GM18499 (cell line): ENCODE measurements around the gene ATP6AP1.

Experiments
- ATAC-seq: cut with Tn5 transposase; IDR thresholded peaks from one replicate; pipeline ENCODE4 v1.9.1; 2021; ENCODE audit warnings: moderate number of reproducible peaks; ENCODE audit not compliant: insufficient read depth, unreplicated experiment

ATP6AP1 gene

GRCh38 chrX:154426916-154427770, 1.3 kb upstream of the ATP6AP1 start:
- ATAC-seq: no peak

- no peak for ATAC-seq
Measured at GRCh38 chrX:154429711-154430110, 1.2 kb downstream of the ATP6AP1 start.

DNA sequence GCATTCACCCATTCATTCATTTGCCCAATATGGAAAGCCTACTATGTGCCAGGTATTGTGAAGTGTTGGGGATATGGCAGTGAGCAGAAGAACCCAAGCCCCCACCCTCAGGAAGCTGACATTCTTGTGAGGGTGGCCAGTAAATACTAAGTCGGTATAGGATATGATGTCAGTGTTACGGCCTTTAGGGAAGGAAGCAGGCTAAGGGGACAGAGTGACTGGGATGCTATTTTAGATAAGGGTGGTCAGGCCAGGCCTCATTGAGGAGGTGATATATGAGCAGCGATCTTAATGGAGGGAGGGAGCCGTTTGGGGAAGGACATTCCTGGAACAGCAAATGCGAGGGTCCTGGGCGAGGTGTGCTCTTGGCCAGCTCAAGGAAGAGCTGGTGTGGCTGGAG, 2.0 kb downstream of the ATP6AP1 start:
- ATAC-seq: no peak

- ATAC-seq: no peak
Measured at GRCh38 chrX:154430916-154431315, 2.4 kb downstream of the ATP6AP1 start.

DNA sequence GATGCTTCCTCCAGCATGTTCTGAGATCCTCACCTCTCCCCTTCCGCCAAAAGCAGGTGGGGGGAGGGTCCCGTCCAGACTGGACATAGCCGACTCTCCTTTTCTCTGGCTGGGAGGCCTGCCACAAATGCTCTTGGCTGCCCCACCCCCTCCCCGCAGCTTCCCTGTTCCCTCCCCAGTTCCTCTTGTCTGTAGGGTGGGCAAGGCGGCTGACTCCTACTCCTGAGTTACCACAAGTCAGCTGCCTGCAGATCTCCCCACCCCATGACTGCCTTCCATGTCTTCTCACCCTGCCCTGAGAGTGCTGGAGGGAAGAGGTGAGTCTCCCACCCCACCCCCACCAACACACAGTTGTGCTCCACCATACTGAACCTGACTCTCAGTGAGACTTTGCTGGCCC, 2.9 kb downstream of the ATP6AP1 start:
- ATAC-seq: no peak

- no peak for ATAC-seq
Measured at GRCh38 chrX:154432210-154432609, 3.7 kb downstream of the ATP6AP1 start.

DNA sequence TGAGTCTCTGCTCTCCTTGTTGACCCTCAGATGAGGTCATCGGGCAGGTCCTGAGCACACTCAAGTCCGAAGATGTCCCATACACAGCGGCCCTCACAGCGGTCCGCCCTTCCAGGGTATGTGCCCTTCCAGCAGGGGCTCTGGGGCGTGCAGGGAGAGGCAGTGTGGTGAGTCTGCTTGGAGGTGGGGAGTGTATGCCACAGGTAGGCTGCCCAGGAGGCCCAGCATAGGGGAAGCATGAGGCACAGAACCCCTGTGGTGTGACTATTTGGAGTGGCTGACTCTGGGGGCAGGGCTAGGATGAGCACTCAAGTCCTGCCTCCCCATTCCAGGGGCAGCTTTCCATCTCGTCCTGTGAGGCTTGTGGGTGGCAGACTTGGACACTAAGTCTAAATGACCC, 5.1 kb downstream of the ATP6AP1 start:
- no peak for ATAC-seq

DNA sequence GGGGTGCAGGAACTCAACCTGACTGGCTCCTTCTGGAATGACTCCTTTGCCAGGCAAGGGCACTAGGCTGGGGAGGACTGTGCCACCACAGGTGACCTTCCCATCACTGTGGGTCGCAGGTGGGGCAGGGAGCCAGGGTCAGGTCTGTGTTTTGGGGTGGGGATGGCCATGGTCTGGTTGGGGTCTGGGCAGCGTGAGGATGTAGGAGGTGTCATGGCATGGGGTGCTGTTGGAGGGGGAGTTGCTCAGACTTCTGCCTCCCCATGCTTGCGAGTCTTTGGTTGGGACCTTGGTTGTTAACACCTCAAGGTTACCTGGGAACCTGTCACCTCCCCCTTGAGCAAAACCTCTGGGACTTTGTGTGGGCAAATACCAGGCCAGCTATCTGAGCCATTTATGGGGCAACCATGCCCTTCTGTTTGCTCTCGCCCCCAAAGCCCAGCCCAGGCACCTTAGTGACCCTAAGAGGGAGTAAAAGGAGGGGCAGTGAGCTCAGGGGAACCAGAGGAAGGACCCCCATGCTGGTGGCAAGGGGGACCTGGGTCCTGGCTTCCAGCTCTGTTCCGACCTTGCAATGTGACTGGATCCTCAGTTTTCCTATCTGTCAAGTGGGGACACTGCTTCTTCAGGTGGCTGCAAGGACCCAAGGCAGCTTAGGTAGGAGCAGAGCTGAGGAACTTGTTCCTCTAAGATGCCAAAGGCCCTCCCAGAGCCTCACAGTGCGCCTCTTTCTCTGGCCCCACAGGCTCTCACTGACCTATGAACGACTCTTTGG, 6.1 kb downstream of the ATP6AP1 start:
- no peak for ATAC-seq

- no peak for ATAC-seq
Measured at GRCh38 chrX:154435171-154435733, 6.8 kb downstream of the ATP6AP1 start.

DNA sequence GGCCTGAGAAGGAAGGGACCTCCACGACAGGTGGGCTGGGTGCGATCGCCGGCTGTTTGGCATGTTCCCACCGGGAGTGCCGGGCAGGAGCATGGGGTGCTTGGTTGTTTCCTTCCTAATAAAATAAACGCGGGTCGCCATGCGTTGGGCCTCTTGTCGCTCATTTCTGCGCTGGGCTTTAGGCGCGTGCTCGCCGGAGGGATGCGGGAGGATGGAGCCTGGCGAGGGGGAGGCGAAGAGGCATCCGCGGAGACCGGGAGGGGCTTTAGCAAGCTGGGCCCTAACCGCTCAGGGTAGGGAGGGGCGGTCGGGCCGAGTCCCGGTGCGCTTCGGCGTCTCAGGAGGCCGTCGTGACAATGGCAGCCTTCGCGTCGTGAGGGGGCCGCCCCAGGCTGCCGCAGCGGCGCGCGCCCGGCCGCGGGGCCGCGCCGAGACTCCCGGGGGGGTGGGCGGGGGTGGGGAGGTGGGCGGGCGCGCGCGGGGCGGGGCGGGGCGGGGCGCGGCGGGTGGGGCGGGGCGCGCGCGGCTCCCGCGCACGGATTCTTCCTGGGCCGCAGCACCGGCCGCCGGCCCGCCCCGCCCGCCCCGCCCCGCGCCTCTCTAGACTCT, 8.0 kb downstream of the ATP6AP1 start:
- ATAC-seq: no peak

GRCh38 chrX:154436983-154437752, 8.7 kb downstream of the ATP6AP1 start, which contains the start of gene GDI1:
Gene GDI1 (plus strand): TSS chrX:154437154. CDS start chrX:154437255, 101 bp downstream.
- no peak for ATAC-seq

DNA sequence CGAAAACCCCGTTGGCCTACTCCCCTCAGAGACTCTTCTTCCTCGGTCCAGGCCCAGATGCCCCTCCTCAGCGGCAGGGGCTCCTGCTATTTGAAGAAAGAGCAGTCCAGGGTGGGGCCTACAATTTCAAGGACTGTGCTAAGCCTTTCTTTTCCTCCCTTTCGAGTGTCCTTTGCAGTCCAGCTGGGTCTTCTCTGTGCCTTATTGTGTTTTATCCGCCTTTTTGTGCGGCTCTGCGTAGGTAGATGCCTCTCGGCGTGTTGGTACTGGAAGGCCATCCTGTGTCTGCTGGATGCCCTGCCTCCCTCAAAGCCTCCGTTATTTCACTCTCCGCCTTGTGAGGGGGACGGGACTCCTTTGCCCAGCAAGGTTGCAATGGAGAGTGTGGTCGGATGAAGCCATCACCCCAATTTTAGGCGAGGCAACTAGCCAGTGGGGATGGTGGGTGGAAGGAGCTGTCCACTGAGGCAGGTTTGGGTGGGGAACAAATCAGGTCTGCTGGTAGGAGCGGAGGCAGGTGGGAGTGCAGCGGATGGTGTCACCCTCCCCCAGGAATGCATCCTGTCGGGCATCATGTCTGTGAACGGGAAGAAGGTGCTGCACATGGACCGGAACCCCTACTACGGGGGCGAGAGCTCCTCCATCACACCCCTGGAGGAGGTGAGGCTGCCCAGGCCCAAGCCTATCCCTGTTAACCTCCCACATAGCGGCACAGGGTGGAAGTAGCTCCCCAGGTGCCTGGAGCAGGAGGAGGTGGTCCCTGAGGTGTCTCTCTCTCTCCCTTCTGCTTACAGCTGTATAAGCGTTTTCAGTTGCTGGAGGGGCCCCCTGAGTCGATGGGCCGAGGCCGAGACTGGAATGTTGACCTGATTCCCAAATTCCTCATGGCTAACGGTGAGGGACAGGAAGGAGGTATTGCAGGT, 9.8 kb downstream of the ATP6AP1 start:
- ATAC-seq: no peak

- ATAC-seq: no peak
Measured at GRCh38 chrX:154439841-154440240, 11.4 kb downstream of the ATP6AP1 start.

GRCh38 chrX:154440623-154441357, 12.3 kb downstream of the ATP6AP1 start:
- no peak for ATAC-seq

- no peak for ATAC-seq
Measured at GRCh38 chrX:154441564-154441963, 13.1 kb downstream of the ATP6AP1 start.

- ATAC-seq: no peak
Measured at GRCh38 chrX:154441984-154442707, 13.7 kb downstream of the ATP6AP1 start.

GRCh38 chrX:154443479-154443910, 15.0 kb downstream of the ATP6AP1 start:
- no peak for ATAC-seq
